ENCODE measurements around the gene PRAMEF15.
"Not testable (repeated sequence)": the region's sequence is repeated elsewhere in the genome, so short reads cannot be mapped to it uniquely, and the experiment has no call there.

PRAMEF15 gene

DNA sequence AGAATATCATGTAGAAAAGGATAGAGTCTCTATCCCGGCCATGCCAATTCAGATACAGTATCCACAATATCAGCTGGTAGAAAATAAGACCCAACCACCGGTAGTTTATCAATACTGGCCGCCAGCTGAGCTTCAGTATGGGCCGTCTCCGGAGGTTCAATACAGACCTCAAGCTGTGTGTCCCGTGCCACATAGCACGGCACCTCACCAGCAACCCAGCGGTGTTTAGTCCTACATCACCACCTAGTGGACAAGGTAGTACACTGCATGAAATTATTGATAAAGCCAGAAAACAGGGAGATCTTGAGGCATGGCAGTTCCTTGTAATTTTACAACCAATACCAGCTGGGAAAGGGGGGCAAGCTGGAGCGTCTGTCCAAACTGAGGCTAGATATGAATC, 39.1 kb downstream of the PRAMEF15 start:
- not testable (repeated sequence) for H3K9ac ChIP-seq (ENCODE audit: low read length); H3K27me3 ChIP-seq (replicated peaks; ENCODE audit: control insufficient read depth, insufficient read depth, low read length); DNase-seq (ENCODE audit: low read depth); H3K9me3 ChIP-seq (ENCODE audit: control insufficient read depth, low read length); H3K4me1 ChIP-seq (ENCODE audit: control insufficient read depth, insufficient read depth, low read length); H3K36me3 ChIP-seq (ENCODE audit: control insufficient read depth, insufficient read depth, low read length, severe bottlenecking); H3K4me3 ChIP-seq (ENCODE audit: low read length)

- H3K4me3 ChIP-seq (ENCODE audit: low read length); H3K27me3 ChIP-seq (replicated peaks; ENCODE audit: control insufficient read depth, insufficient read depth, low read length); H3K9me3 ChIP-seq (ENCODE audit: control insufficient read depth, low read length); H3K36me3 ChIP-seq (ENCODE audit: control insufficient read depth, insufficient read depth, low read length, severe bottlenecking); H3K9ac ChIP-seq (ENCODE audit: low read length); H3K4me1 ChIP-seq (ENCODE audit: control insufficient read depth, insufficient read depth, low read length): not testable (repeated sequence)
- peak; percentile 70 for DNase-seq (ENCODE audit: low read depth)
These were observed 41.4 kb downstream of the PRAMEF15 start for GRCh38 chr1:13356774-13357173.

DNA sequence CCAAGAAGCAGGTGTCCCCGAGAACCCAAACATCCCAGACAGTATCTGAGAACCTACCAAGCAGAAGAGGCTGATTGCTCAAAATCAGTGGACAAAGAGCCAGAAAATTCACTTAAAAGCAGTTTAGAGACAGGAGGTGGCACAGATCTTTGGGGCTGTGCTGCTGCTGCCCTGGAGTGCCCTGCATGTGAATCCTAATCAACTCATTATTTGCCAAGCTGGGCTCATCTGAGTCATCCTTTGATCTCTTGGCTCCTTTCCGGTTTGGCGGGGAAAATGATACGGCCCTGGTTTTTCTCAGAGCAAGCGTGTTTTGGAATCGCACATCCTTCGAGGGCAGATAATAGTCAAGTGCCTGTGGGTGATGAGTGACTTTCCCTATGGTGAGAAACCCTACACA, 47.0 kb downstream of the PRAMEF15 start:
- H3K4me3 ChIP-seq (ENCODE audit: low read length); H3K9ac ChIP-seq (ENCODE audit: low read length); H3K27me3 ChIP-seq (replicated peaks; ENCODE audit: control insufficient read depth, insufficient read depth, low read length); DNase-seq (ENCODE audit: low read depth); H3K4me1 ChIP-seq (ENCODE audit: control insufficient read depth, insufficient read depth, low read length); H3K9me3 ChIP-seq (ENCODE audit: control insufficient read depth, low read length); H3K36me3 ChIP-seq (ENCODE audit: control insufficient read depth, insufficient read depth, low read length, severe bottlenecking): not testable (repeated sequence)

- not testable (repeated sequence) for H3K27me3 ChIP-seq (replicated peaks; ENCODE audit: control insufficient read depth, insufficient read depth, low read length); H3K4me1 ChIP-seq (ENCODE audit: control insufficient read depth, insufficient read depth, low read length); H3K36me3 ChIP-seq (ENCODE audit: control insufficient read depth, insufficient read depth, low read length, severe bottlenecking); H3K9me3 ChIP-seq (ENCODE audit: control insufficient read depth, low read length); H3K9ac ChIP-seq (ENCODE audit: low read length); H3K4me3 ChIP-seq (ENCODE audit: low read length); DNase-seq (ENCODE audit: low read depth)
These were observed 49.5 kb downstream of the PRAMEF15 start for GRCh38 chr1:13364928-13365327.

DNA sequence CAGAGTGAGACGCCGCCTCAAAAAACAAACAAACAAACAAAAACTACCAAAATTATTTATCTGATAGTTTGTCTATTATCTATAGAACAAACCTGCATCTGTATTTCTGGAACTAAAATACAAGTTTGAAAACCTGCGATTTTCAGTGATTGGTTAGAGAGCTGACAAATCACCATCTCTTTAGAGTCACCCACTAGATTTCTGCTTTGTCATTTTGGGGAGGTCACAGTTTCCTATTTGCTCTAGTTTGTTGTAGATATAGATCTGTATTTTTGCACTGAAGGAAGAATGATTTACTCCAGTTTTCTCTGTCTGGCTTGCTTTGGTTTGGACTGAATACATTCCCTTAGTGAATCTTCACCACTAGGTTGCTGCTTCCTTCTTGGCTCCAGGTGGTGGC, 51.2 kb downstream of the PRAMEF15 start:
- H3K9me3 ChIP-seq (ENCODE audit: control insufficient read depth, low read length); H3K27me3 ChIP-seq (replicated peaks; ENCODE audit: control insufficient read depth, insufficient read depth, low read length); H3K4me1 ChIP-seq (ENCODE audit: control insufficient read depth, insufficient read depth, low read length); H3K4me3 ChIP-seq (ENCODE audit: low read length); H3K9ac ChIP-seq (ENCODE audit: low read length); DNase-seq (ENCODE audit: low read depth); H3K36me3 ChIP-seq (ENCODE audit: control insufficient read depth, insufficient read depth, low read length, severe bottlenecking): not testable (repeated sequence)

GRCh38 chr1:13368544-13368943, 53.2 kb downstream of the PRAMEF15 start:
- H3K4me1 ChIP-seq (ENCODE audit: control insufficient read depth, insufficient read depth, low read length); H3K4me3 ChIP-seq (ENCODE audit: low read length); H3K36me3 ChIP-seq (ENCODE audit: control insufficient read depth, insufficient read depth, low read length, severe bottlenecking); DNase-seq (ENCODE audit: low read depth); H3K27me3 ChIP-seq (replicated peaks; ENCODE audit: control insufficient read depth, insufficient read depth, low read length); H3K9me3 ChIP-seq (ENCODE audit: control insufficient read depth, low read length); H3K9ac ChIP-seq (ENCODE audit: low read length): not testable (repeated sequence)

Measured in adipocyte (in vitro differentiated cells).